Measurements from ENCODE around the gene IL36G. TPM values are rescaled to one million over a fixed set of nuclear protein-coding genes. Genes with fewer than 3 reads are reported as not detected.

Gene IL36G
- polyA plus RNA-seq = not detected in 2 replicates

DNA sequence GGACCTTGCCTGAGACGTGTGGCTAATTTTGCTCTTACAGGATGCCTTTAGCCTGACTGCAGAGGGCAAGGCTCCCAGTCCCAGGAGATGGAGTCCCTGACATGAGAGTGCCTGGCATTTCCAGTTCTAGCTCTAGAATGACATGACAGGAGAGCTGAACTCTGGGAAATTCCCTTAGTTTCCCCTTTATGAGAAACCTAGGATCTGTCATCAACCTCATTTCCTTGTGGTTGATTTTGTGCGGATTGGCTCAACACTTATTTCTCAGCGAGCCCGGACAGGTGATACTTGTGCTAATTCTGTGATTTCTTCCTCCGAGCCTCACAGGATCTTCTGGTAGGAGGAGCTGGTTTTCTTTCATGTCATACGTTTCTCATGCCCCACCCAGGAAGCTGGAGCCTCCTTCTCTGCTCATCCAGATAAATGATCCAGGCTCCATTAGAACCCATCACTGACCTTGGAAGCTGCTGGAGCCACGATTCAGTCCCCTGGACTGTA lies at the start of gene IL36G:
Gene IL36G, plus strand, starts transcription at position 448 of the 498 bp plus-strand sequence. CDS start 633 bp downstream, outside the sequence.

GRCh38 chr2:113005030-113005509 lies 27.3 kb downstream of the IL36G start, which contains the start of gene IL36A:
Gene IL36A (plus strand): TSS chr2:113005459. CDS start chr2:113005872, 413 bp downstream.

Other genes with a start within 250 kb of the IL36G start
- gene CKAP2L, start 213.4 kb upstream of the IL36G start, polyA plus RNA-seq = 3.7 TPM in 1 of 2 replicates, not detected in the other
- not detected in 2 replicates for gene IL1A, start 193.5 kb upstream of the IL36G start, polyA plus RNA-seq
- gene IL1B, start 141.2 kb upstream of the IL36G start, polyA plus RNA-seq = not detected in 2 replicates
- not detected in 2 replicates for gene IL37, start 66.8 kb upstream of the IL36G start, polyA plus RNA-seq
- not detected in 2 replicates for gene IL36A, start 27.5 kb downstream of the IL36G start, polyA plus RNA-seq
- not detected in 2 replicates for gene IL36B, start 74.9 kb downstream of the IL36G start, polyA plus RNA-seq
- gene IL36RN, start 81.2 kb downstream of the IL36G start, polyA plus RNA-seq = not detected in 2 replicates
- gene IL1F10, start 90.0 kb downstream of the IL36G start, polyA plus RNA-seq = not detected in 2 replicates
- not detected in 2 replicates for gene IL1RN, start 149.6 kb downstream of the IL36G start, polyA plus RNA-seq
- gene PSD4, start 196.0 kb downstream of the IL36G start, polyA plus RNA-seq = 0.04 TPM in 1 of 2 replicates, not detected in the other

All from Purkinje cell (primary cell).